ENCODE results near the gene CCL28. TPM values are rescaled to one million over a fixed set of nuclear protein-coding genes. Genes with fewer than 3 reads are reported as not detected.
"Not testable (repeated sequence)": the region's sequence is repeated elsewhere in the genome, so short reads cannot be mapped to it uniquely, and the experiment has no call there.

Gene CCL28
- polyA plus RNA-seq, 2 of the 4 experiments (the other 2 are of a cell fraction) = 0.15 to 0.39 TPM

- no peak for TF ChIP-seq ESRRA (IDR thresholded peaks at IDR 0.05; ENCODE audit: borderline replicate concordance, low read length)
- no peak for TF ChIP-seq ZSCAN20 (CRISPR knock-in tag; IDR thresholded peaks at IDR 0.05)
- TF ChIP-seq ZC3H11A (IDR thresholded peaks at IDR 0.05) = no peak
- TF ChIP-seq HDAC2 (IDR thresholded peaks at IDR 0.05) = no peak
- no peak for TF ChIP-seq ELK1 (IDR thresholded peaks at IDR 0.05; ENCODE audit: low read depth, low read length)
- no peak for TF ChIP-seq FOSL2 (IDR thresholded peaks at IDR 0.05)
- no peak for TF ChIP-seq FOSL2 (CRISPR knock-in tag; IDR thresholded peaks at IDR 0.05)
- TF ChIP-seq SREBF2 (IDR thresholded peaks at IDR 0.05) = no peak
- TF ChIP-seq, protein P1, sequence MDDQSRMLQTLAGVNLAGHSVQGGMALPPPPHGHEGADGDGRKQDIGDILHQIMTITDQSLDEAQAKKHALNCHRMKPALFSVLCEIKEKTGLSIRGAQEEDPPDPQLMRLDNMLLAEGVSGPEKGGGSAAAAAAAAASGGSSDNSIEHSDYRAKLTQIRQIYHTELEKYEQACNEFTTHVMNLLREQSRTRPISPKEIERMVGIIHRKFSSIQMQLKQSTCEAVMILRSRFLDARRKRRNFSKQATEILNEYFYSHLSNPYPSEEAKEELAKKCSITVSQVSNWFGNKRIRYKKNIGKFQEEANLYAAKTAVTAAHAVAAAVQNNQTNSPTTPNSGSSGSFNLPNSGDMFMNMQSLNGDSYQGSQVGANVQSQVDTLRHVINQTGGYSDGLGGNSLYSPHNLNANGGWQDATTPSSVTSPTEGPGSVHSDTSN (IDR thresholded peaks at IDR 0.05) = no peak
- TF ChIP-seq NFE2L2 (conservative IDR thresholded peaks at IDR 0.05; ENCODE audit: low read length) = no peak
- no peak for TF ChIP-seq CHD4 (IDR thresholded peaks at IDR 0.05; ENCODE audit: borderline replicate concordance)
- no peak for TF ChIP-seq FOXS1 (CRISPR knock-in tag; IDR thresholded peaks at IDR 0.05)
- no peak for TF ChIP-seq POLR2A (IDR thresholded peaks at IDR 0.05; ENCODE audit: low read length)
- no peak for TF ChIP-seq KDM1A (IDR thresholded peaks at IDR 0.05; ENCODE audit: low read depth)
- no peak for TF ChIP-seq TP53 (CRISPR knock-in tag; IDR thresholded peaks at IDR 0.05)
- Histone ChIP-seq H3K4me2 (peak overlapping the region; percentile 53), H3K4me3 (no peak overlapping the region), H3K9me3 (peaks cover 5% of the 10 kb centered on the region; the same call in 2 of the 3 replicates), H3K27ac (peak overlapping the region; percentile 80 to 88), H3K4me1 (peaks cover 61% of the 10 kb centered on the region)
- WGBS (ENCODE audit: missing lambda C conversion rate) = 70% methylated on average over 4 of the region's 4 CpGs
- ATAC-seq (no peak), DNase-seq (ENCODE audit: low read depth in 1 of 2, low spot score in 1 of 2) (no peak), FAIRE-seq (no peak)
- ChIA-PET POLR2A (interaction anchor here (2.6 kb wide), 1 partner anchor 57 kb away, joined by 13 read pairs; the partner anchor contains the start of gene TMEM267), CTCF (interaction anchor here (0.6 to 3.8 kb wide), 3 partner anchors 37 to 135 kb away, joined by 3 to 20 read pairs (median 4); partner anchors contain the start of gene TMEM267)
These were observed 15.1 kb upstream of the CCL28 start for GRCh38 chr5:43427306-43427705.

DNA sequence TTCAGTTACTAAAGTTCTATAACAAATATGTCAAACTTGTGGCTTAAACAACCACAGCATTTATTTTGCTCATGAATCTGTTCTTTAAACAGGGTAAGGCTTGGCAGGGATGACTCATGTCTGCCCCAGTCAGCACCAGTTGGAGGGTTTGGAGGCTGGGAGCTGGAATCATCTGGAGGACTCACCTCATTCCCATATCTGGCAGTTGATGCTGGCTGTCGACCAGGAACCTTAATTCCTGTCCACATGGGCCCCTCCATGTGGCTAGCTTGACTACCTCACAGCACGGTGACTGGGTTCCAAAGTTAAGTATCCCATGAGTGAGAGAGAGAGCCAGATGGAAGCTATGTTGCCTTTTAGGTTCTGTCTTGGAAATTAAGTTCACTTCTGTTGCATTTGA, 13.8 kb upstream of the CCL28 start:
- TF ChIP-seq FOSL2 (IDR thresholded peaks at IDR 0.05) = peak; percentile 49; the same call in 1 of the 2 replicates
- peak; percentile 61 for TF ChIP-seq FOSL2 (CRISPR knock-in tag; IDR thresholded peaks at IDR 0.05)
- TF ChIP-seq MAX (IDR thresholded peaks at IDR 0.05) = peak; percentile 66
- no peak for TF ChIP-seq ZNF302 (CRISPR knock-in tag; IDR thresholded peaks at IDR 0.05)
- TF ChIP-seq JUNB (IDR thresholded peaks at IDR 0.05) = peak; percentile 22; the same call in 1 of the 2 replicates
- no peak for TF ChIP-seq EHMT2 (IDR thresholded peaks at IDR 0.05; ENCODE audit: low read depth)
- no peak for TF ChIP-seq FOXS1 (CRISPR knock-in tag; IDR thresholded peaks at IDR 0.05)
- no peak for TF ChIP-seq HMGXB4 (CRISPR knock-in tag; IDR thresholded peaks at IDR 0.05; ENCODE audit: borderline replicate concordance)
- no peak for TF ChIP-seq FOSB (CRISPR knock-in tag; IDR thresholded peaks at IDR 0.05)
- TF ChIP-seq NR3C1 (IDR thresholded peaks at IDR 0.05) = no peak
- no peak for TF ChIP-seq MAFK (IDR thresholded peaks at IDR 0.05; ENCODE audit: partially characterized antibody)
- TF ChIP-seq POLR2A (IDR thresholded peaks at IDR 0.05; ENCODE audit: low read length) = no peak
- no peak for TF ChIP-seq HOXB5 (CRISPR knock-in tag; IDR thresholded peaks at IDR 0.05)
- TF ChIP-seq KDM5A (IDR thresholded peaks at IDR 0.05) = no peak
- no peak for TF ChIP-seq SREBF2 (IDR thresholded peaks at IDR 0.05)
- no peak for TF ChIP-seq ZFP36 (IDR thresholded peaks at IDR 0.05; ENCODE audit: borderline replicate concordance, partially characterized antibody)
- no peak for TF ChIP-seq NPAS2 (CRISPR knock-in tag; IDR thresholded peaks at IDR 0.05; ENCODE audit: borderline replicate concordance)
- TF ChIP-seq, protein P2, sequence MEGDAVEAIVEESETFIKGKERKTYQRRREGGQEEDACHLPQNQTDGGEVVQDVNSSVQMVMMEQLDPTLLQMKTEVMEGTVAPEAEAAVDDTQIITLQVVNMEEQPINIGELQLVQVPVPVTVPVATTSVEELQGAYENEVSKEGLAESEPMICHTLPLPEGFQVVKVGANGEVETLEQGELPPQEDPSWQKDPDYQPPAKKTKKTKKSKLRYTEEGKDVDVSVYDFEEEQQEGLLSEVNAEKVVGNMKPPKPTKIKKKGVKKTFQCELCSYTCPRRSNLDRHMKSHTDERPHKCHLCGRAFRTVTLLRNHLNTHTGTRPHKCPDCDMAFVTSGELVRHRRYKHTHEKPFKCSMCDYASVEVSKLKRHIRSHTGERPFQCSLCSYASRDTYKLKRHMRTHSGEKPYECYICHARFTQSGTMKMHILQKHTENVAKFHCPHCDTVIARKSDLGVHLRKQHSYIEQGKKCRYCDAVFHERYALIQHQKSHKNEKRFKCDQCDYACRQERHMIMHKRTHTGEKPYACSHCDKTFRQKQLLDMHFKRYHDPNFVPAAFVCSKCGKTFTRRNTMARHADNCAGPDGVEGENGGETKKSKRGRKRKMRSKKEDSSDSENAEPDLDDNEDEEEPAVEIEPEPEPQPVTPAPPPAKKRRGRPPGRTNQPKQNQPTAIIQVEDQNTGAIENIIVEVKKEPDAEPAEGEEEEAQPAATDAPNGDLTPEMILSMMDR (IDR thresholded peaks at IDR 0.05) = no peak
- TF ChIP-seq, protein P3, sequence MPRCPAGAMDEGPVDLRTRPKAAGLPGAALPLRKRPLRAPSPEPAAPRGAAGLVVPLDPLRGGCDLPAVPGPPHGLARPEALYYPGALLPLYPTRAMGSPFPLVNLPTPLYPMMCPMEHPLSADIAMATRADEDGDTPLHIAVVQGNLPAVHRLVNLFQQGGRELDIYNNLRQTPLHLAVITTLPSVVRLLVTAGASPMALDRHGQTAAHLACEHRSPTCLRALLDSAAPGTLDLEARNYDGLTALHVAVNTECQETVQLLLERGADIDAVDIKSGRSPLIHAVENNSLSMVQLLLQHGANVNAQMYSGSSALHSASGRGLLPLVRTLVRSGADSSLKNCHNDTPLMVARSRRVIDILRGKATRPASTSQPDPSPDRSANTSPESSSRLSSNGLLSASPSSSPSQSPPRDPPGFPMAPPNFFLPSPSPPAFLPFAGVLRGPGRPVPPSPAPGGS (IDR thresholded peaks at IDR 0.05) = no peak
- peak in 1 of 2 experiments; percentile 52 for DNase-seq (ENCODE audit: low read depth in 1 of 2, low spot score in 1 of 2)
- peak; percentile 68; a peak in 5 of 6 replicates for ATAC-seq
- H3K4me2 ChIP-seq = peak overlapping the region; percentile 24; the same call in 2 of the 3 replicates
- H3K9me3 ChIP-seq = peaks cover 5% of the 10 kb centered on the region; the same call in 2 of the 3 replicates
- no peak overlapping the region for H3K4me3 ChIP-seq
- H3K27ac ChIP-seq = peak overlapping the region; percentile 80 to 88
- FAIRE-seq = no peak
- CTCF ChIA-PET = interaction anchor here (3.8 kb wide), 1 partner anchor 58 kb away, joined by 20 read pairs; the partner anchor contains the start of gene TMEM267
- POLR2A ChIA-PET = interaction anchor here (2.6 kb wide), 1 partner anchor 58 kb away, joined by 13 read pairs; the partner anchor contains the start of gene TMEM267
- peaks cover 56% of the 10 kb centered on the region for H3K4me1 ChIP-seq
- WGBS (ENCODE audit: missing lambda C conversion rate) = 37% methylated on average over 2 of the region's 2 CpGs

DNA sequence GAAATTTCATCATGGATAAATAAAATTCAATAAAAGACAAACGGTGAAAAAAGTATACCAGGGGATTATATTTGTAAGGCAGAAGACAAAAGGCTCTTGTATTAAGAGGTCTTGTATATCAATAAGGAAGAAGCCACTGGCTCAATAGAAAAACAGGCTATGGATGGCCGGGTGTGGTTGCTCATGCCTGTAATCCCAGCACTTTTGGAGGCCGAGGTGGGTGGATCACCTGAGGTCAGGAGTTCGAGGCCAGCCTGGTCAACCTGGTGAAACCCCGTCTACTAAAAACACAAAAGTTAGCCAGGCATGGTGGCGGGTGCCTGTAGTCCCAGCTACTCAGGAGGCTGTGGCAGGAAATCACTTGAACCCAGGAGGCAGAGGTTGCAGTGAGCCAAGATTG, 10.9 kb upstream of the CCL28 start:
- H3K27ac ChIP-seq; H3K9me3 ChIP-seq; H3K4me2 ChIP-seq; FAIRE-seq; POLR2A ChIA-PET; CTCF ChIA-PET; H3K4me3 ChIP-seq; ATAC-seq; DNase-seq (ENCODE audit: low read depth in 1 of 2, low spot score in 1 of 2): not testable (repeated sequence)
- peaks cover 36% of the 10 kb centered on the region for H3K4me1 ChIP-seq
- WGBS (ENCODE audit: missing lambda C conversion rate) = 55% methylated on average over 6 of the region's 6 CpGs
